Activated T-helper 2 cell treated with anti-CD3 and anti-CD28 coated beads, Interferon-gamma antibody, Interleukin-2, Interleukin-4, amounts not matched to agents 10 μg/mL and 5 μg/mL and 100 μg/mL, durations not matched to agents 14 hours and 24 hours and 36 hours (primary cell): ENCODE results near the gene PIAS1. TPM values are rescaled to one million over a fixed set of nuclear protein-coding genes. Genes with fewer than 3 reads are reported as not detected.

Experiments
- DNase-seq: peaks from one replicate; pipeline ENCODE4 v3.0.0; 2021; ENCODE audit warnings: low spot score
- H3K27ac Mint-ChIP-seq: one replicate; pipeline ENCODE4 v1.8.0; 2021; ENCODE audit warnings: mixed read lengths
- H3K27me3 Mint-ChIP-seq: one replicate; pipeline ENCODE4 v1.8.0; 2021; ENCODE audit warnings: low read depth, mixed read lengths
- H3K36me3 Mint-ChIP-seq: one replicate; pipeline ENCODE4 v1.8.0; 2021; ENCODE audit warnings: low read depth, mixed read lengths
- H3K4me1 Mint-ChIP-seq: one replicate; pipeline ENCODE4 v1.8.0; 2021; ENCODE audit warnings: low read depth, mixed read lengths
- H3K4me3 Mint-ChIP-seq: one replicate; pipeline ENCODE4 v1.8.0; 2021; ENCODE audit warnings: low read depth, mild to moderate bottlenecking, moderate library complexity, mixed read lengths
- H3K9me3 Mint-ChIP-seq: one replicate; pipeline ENCODE4 v1.8.0; 2021; ENCODE audit warnings: mixed read lengths
- intact Hi-C: fragments of 100-400 bp; cut with micrococcal nuclease; formaldehyde crosslinking; loops from one replicate; pipeline ENCODE4 v1.15.1; 2023
- total RNA-seq: library from RNA; stranded (reverse); gene quantifications from 2 replicates; pipeline ENCODE4 v1.2.3, GENCODE V29; 2022

The PIAS1 gene
- total RNA-seq, 1 donor from 2014 or later, result 30.3 TPM

DNA sequence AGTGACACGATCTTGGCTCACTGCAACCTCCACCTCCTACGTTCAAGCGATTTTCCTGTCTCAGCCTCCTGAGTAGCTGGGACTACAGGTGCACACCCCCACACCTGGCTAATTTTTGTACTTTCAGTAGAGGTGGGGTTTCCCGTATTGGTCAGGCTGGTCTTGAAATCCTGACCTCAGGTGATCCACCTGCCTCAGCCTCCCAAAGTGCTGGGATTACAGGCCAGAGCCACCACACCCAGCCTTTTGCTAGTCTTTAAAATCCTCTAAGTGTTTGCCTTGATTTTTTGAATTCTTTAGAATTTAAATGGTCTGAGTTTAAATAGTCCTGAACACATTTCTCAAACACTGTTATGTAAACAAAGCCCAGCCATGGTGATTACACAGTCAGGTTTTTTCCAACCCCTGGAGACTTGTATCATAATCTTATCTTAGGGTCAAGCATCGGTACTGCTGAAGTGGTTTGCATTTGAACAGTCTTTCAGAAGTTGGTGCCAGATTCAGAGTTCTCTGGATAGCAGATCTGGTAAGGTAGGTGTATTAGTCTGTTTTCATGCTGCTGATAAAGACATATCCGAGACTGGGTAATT, 28.2 kb upstream of the PIAS1 start:
- intact Hi-C loops, result no loop called here
- Mint-ChIP-seq H3K4me1 (no peaks in the 10 kb centered on the region), H3K4me3 (no peak overlapping the region), H3K36me3 (no peaks in the 10 kb centered on the region), H3K9me3 (no peaks in the 10 kb centered on the region), H3K27ac (no peak overlapping the region), H3K27me3 (peaks cover 6% of the 10 kb centered on the region)
- DNase-seq, result no peak

DNA sequence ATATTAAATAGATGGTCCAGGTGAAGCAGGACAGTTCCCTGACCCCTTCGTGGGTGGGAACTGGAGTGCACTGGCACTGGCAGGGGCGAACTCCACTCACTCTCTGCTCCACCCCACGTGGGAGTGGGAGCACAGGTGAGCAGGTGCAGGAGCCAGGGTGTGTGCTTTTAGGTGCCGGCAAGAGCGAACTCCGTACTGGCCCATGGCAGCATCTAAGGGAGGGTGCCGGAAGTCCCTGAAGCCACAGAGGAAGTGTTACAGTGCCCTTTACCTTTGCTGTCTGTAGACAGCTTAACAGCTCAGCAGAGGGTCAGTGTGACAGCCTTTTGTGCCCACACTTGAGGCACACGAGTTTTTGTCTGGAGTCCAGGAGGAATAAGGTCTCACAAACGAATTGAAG, 26.7 kb upstream of the PIAS1 start:
- intact Hi-C loops, result no loop called here
- no peaks in the 10 kb centered on the region for H3K9me3 Mint-ChIP-seq
- no peak for DNase-seq
- no peak overlapping the region for H3K27ac Mint-ChIP-seq
- H3K4me1 Mint-ChIP-seq, result no peaks in the 10 kb centered on the region
- no peaks in the 10 kb centered on the region for H3K36me3 Mint-ChIP-seq
- no peak overlapping the region for H3K4me3 Mint-ChIP-seq
- H3K27me3 Mint-ChIP-seq, result peaks cover 11% of the 10 kb centered on the region

DNA sequence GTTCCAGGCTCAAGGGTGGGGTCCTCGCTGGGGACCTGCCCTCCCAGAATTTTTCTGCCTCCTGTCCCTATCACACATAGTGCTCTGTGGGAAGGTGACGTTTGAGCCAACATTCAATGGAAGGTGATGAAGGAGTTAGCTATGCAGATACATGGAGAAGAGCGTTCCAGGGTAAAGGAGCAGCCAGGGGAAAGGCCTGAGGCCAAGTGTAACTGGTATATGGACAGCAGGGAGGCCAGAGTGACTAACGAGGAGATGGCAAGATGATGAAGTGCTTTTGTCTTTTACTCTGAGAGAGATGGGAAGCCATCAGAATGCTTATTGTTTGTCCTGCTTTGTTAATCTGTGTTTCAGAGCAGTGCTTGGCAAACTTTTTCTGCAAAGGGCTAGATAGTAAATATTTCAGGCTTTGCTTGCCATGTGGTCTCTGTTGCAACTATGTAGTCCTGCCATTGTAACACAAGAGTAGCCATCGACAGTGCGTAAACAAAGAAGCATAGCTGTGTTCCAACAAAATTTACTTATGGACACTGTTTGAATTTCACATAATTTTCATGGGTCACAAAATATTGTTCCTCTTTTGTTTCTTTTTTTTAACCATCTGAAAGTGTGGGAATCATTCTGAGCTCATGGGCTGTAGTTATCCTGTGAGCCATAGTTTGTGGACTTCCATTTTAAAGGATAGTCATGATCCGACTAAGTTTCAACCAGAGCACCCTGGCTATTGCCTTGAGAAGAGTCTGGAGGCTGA, 25.8 kb upstream of the PIAS1 start:
- peaks cover 16% of the 10 kb centered on the region for H3K27me3 Mint-ChIP-seq
- intact Hi-C loops, result no loop called here
- no peaks in the 10 kb centered on the region for H3K9me3 Mint-ChIP-seq
- DNase-seq, result no peak
- no peaks in the 10 kb centered on the region for H3K36me3 Mint-ChIP-seq
- H3K27ac Mint-ChIP-seq, result no peak overlapping the region
- no peak overlapping the region for H3K4me3 Mint-ChIP-seq
- peaks cover 2% of the 10 kb centered on the region for H3K4me1 Mint-ChIP-seq

DNA sequence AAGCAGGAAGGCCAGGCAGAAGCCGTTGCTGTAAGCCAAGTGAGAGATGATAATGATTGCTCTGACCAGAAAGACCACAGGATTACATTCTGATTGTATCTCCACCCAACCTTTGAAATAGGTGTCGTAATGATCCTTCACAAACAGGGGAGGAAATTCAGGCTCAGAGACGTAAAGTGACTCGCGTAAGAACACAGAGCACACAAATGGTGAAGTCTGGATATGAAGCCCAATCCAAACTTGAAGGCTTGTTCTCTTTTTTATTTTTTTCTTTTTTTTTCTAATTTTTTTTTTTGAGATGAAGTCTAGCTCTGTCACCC, 25.3 kb upstream of the PIAS1 start:
- H3K27me3 Mint-ChIP-seq, result peaks cover 18% of the 10 kb centered on the region
- H3K9me3 Mint-ChIP-seq, result no peaks in the 10 kb centered on the region
- H3K4me1 Mint-ChIP-seq, result peaks cover 2% of the 10 kb centered on the region
- intact Hi-C loops, result no loop called here
- H3K27ac Mint-ChIP-seq, result no peak overlapping the region
- no peak overlapping the region for H3K4me3 Mint-ChIP-seq
- DNase-seq, result no peak
- no peaks in the 10 kb centered on the region for H3K36me3 Mint-ChIP-seq

DNA sequence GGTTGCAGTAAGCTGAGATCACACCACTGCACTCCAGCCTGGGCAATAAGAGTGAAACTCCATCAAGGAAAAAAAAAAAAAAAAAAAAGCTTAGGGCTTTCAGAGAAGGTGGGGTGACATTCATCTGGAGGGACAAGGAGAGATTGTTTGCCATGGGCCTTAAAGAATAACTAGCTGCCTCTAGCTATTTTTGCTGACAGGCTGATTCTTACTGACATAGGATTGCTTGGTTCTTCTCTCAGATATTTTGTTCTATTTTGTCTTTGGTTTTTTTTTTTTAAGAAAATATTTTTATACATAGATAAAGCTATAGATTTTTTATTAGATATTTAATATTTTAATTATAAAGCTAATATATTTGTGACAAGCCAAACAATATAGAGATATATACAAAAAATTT, 24.2 kb upstream of the PIAS1 start:
- H3K4me3 Mint-ChIP-seq, result no peak overlapping the region

DNA sequence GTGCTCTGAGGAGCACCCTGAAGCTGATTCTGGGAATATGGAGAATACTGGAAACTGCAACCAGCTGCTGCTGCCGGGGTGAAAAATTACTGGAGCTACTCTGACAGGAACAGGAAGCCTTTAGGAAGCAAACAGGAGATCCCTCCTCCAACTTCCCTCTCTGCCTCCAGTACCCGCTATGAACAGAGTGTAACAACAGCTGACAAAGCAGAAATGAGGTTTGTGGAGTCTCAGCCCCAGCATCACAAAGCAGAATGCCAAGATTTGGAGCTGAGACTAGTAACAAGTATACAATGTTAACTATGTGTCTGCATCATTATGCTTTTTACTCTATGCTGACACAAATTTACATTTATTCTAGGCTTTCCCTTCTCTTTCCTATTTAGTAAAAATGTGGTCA, 22.7 kb upstream of the PIAS1 start:
- peaks cover 26% of the 10 kb centered on the region for H3K27me3 Mint-ChIP-seq
- no peaks in the 10 kb centered on the region for H3K36me3 Mint-ChIP-seq
- no peak overlapping the region for H3K4me3 Mint-ChIP-seq
- peaks cover 2% of the 10 kb centered on the region for H3K4me1 Mint-ChIP-seq
- intact Hi-C loops, result no loop called here
- DNase-seq, result no peak
- H3K9me3 Mint-ChIP-seq, result no peaks in the 10 kb centered on the region
- H3K27ac Mint-ChIP-seq, result no peak overlapping the region

More for the DNA sequence above, 24.2 kb upstream of the PIAS1 start:
- intact Hi-C loops, result no loop called here
- peaks cover 24% of the 10 kb centered on the region for H3K27me3 Mint-ChIP-seq
- no peaks in the 10 kb centered on the region for H3K9me3 Mint-ChIP-seq
- peaks cover 2% of the 10 kb centered on the region for H3K4me1 Mint-ChIP-seq
- no peaks in the 10 kb centered on the region for H3K36me3 Mint-ChIP-seq
- no peak for DNase-seq
- no peak overlapping the region for H3K27ac Mint-ChIP-seq

DNA sequence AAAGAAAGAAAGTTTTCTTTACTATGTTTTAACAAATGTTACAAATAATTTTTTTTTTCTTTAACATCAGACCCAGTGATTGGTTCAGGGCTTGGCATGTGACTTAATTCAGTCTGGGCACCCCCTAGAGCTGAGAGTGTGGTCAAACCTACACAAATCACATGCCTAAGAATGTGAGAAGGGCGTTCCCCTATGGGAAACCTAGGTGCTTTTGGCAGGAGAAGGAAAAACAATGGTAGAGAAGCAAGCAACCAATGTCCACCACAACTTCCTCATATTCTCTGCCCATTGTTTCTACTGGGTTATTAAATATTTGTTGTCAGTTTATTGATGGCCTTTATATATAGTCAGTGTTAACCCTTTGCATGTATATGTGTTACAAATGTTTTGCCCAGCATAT, 21.4 kb upstream of the PIAS1 start:
- no peak for DNase-seq
- H3K36me3 Mint-ChIP-seq, result no peaks in the 10 kb centered on the region
- H3K27me3 Mint-ChIP-seq, result peaks cover 36% of the 10 kb centered on the region
- intact Hi-C loops, result no loop called here
- H3K4me3 Mint-ChIP-seq, result no peak overlapping the region
- no peak overlapping the region for H3K27ac Mint-ChIP-seq
- peaks cover 2% of the 10 kb centered on the region for H3K4me1 Mint-ChIP-seq
- no peaks in the 10 kb centered on the region for H3K9me3 Mint-ChIP-seq

DNA sequence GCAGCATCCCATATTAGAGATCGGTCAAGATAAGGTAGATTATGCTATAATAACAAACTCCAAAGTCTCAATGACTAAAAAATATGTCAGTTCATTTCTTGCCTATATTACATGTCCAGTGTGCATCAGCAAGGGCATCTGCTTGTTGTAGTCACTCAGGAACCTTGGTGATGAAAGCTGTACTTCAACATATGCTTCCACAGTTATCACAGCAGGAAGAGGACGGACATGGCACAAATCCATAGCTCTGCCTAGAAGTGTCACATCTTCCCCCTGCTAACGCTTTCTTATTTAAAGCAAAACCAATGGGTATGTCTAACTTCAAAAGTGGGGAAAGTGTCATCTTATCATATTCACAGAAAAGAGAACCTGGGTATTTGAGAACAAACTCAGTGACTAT, 20.0 kb upstream of the PIAS1 start:
- intact Hi-C loops, result no loop called here
- H3K36me3 Mint-ChIP-seq, result no peaks in the 10 kb centered on the region
- peaks cover 48% of the 10 kb centered on the region for H3K27me3 Mint-ChIP-seq
- no peak overlapping the region for H3K27ac Mint-ChIP-seq
- no peak for DNase-seq
- H3K9me3 Mint-ChIP-seq, result no peaks in the 10 kb centered on the region
- H3K4me1 Mint-ChIP-seq, result peaks cover 2% of the 10 kb centered on the region
- H3K4me3 Mint-ChIP-seq, result no peak overlapping the region

DNA sequence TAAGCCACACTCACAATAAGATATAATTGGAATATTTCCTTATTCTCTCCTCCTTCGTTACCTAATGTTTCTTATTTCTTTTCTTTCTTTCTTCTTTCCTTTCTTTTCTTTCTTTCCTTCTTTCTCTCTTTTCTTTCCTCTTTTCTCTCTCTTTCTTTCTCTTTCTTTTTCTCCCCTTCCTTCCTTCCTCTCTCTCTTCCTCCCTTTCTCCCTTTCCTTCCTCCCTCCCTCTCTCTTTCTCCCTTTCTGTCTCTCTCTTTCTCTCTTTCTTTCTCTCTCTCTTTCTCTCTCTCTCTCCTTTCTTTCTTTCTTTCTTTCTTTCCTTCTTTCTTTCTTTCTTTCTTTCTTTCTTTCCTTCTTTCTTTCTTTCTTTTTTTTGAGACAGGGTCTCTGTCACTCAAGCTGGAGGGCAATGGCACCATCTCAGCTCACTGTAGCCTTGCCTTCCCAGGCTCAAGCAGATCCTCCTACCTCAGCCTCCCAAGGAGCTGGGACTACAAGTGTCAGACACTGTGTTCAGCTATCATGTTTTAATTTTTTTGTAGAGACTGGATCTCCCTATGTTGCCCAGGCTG, 19.3 kb upstream of the PIAS1 start:
- DNase-seq, result no peak
- H3K4me3 Mint-ChIP-seq, result no peak overlapping the region

DNA sequence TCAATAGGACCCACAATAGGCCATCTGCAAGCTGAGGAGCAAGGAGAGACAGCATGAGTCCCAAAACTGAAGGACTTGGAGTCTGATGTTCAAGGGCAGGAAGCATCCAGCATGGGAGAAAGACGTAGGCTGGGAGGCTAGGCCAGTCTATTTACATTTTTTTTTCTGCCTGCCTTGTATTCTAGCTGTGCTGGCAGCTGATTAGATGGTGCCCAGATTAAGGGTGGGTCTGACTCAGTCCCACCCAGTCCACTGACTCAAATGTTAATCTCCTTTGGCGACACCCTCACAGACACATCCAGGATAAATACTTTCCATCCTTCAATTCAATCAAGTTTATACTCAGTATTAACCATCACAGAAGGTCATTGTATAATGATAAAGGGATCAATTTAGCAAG, 15.9 kb upstream of the PIAS1 start:
- no peaks in the 10 kb centered on the region for H3K4me1 Mint-ChIP-seq
- H3K4me3 Mint-ChIP-seq, result no peak overlapping the region
- no peaks in the 10 kb centered on the region for H3K9me3 Mint-ChIP-seq
- no peaks in the 10 kb centered on the region for H3K36me3 Mint-ChIP-seq
- no peak for DNase-seq
- intact Hi-C loops, result no loop called here
- H3K27ac Mint-ChIP-seq, result no peak overlapping the region
- H3K27me3 Mint-ChIP-seq, result peaks cover 51% of the 10 kb centered on the region

More for the DNA sequence above, 19.3 kb upstream of the PIAS1 start:
- Mint-ChIP-seq H3K9me3 (no peaks in the 10 kb centered on the region), H3K4me1 (peaks cover 2% of the 10 kb centered on the region), H3K27ac (no peak overlapping the region), H3K36me3 (no peaks in the 10 kb centered on the region), H3K27me3 (peaks cover 52% of the 10 kb centered on the region)
- intact Hi-C loops, result no loop called here

DNA sequence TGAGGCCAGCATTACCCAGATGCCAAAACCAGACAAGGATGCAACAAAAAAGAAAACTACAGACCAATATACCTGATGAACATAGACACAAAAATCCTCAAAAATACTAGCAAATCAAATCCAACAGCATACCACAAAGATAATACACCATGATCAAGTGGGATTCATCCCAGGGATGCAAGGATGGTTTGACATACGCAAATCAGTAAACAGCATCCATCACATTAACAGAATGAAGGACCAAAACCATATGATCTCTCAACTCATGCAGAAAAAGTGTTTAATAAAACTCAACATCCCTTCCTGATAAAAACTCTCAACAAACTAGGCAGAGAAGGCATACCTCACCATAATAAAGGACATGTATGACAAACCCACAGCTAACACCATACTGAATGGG, 14.0 kb upstream of the PIAS1 start:
- H3K27me3 Mint-ChIP-seq, result peaks cover 41% of the 10 kb centered on the region

DNA sequence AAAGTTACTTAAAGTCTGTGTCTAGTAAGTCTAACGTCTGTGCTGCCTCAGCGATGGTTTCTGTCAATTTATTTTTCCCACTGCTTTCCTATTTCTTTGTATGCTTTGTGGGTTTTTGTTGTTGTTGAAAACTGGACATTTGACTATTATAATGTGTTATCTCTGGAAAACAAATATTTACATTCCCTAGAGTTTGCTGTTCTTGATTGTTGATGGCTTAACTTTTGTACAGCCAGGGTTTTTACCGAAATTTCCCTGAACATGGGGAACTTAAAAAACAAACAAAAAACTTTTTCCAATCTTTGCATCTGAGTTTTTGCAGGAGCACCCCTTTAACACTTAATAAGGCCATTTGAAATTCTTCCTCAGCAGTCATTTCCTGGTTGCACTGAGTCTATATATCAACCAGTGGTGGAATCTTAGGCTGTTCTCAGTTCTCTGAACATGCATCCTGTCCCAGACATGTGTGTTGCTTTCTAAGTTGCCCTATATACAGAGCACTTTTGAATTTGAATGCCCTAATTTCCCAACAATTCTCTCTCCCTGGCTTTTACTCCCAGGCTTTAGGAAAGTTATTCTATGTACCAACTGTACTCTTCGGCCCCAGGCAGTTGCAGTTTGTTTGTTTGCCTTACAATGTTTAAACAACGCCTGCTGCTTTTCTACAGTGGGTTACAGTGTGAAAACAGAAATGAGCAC, 11.8 kb upstream of the PIAS1 start:
- intact Hi-C loops, result no loop called here
- Mint-ChIP-seq H3K4me1 (no peaks in the 10 kb centered on the region), H3K27me3 (peaks cover 33% of the 10 kb centered on the region), H3K9me3 (no peaks in the 10 kb centered on the region), H3K36me3 (no peaks in the 10 kb centered on the region), H3K4me3 (no peak overlapping the region), H3K27ac (no peak overlapping the region)
- DNase-seq, result no peak

More for the DNA sequence above, 14.0 kb upstream of the PIAS1 start:
- no peak overlapping the region for H3K4me3 Mint-ChIP-seq
- no peaks in the 10 kb centered on the region for H3K4me1 Mint-ChIP-seq
- no peak overlapping the region for H3K27ac Mint-ChIP-seq
- no peak for DNase-seq
- H3K9me3 Mint-ChIP-seq, result no peaks in the 10 kb centered on the region
- no peaks in the 10 kb centered on the region for H3K36me3 Mint-ChIP-seq
- intact Hi-C loops, result no loop called here

DNA sequence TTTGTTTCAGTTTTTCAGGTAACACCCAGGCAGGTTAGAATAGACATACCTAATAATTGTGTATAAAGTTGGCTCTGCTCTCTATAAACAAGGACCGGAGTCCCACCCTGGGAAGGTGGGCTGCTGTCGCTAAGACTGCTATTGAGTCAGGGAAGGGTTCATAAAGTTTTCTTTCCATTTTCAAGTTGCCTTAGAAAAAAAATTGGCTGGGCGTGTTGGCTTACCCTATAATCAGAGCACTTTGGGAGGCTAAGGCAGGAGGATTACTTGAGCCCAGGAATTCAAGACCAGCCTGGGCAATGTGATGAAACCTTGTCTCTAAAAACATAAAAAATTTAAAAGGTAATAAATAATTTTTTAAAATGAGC, 11.3 kb upstream of the PIAS1 start:
- Mint-ChIP-seq H3K27me3 (peaks cover 29% of the 10 kb centered on the region), H3K27ac (no peak overlapping the region), H3K9me3 (no peaks in the 10 kb centered on the region), H3K4me1 (no peaks in the 10 kb centered on the region), H3K36me3 (no peaks in the 10 kb centered on the region), H3K4me3 (no peak overlapping the region)
- DNase-seq, result no peak
- intact Hi-C loops, result no loop called here
